Endothelial cell of hepatic sinusoid (primary cell): ENCODE data around the gene ERC2.

Experiments used
- in situ Hi-C: cut with HindIII; loops from 2 replicates; pipeline ENCODE4 v1.10.0; 2017; ENCODE audit warnings: low sequenced_read_pairs

ERC2 gene

DNA sequence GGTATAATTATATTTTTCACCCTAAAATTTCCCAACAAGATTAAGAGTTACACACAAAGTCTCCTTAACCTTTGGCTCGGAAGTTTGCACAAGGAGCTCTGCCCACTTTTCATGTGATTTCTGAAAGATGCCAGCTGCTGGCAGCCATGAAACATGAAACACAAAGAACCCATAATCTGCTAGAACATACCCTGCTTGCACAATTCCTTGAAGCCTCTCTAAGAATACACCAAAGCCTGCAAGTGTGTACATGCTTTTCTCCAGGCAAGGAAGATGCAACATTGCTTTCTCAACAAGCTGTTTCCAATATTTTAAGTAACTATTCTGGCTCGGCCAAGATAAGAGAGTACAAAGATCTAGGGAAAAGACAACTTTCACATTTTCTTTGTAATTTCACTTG is 799.1 kb downstream of the ERC2 start:
- in situ Hi-C loops, result no loop called here

DNA sequence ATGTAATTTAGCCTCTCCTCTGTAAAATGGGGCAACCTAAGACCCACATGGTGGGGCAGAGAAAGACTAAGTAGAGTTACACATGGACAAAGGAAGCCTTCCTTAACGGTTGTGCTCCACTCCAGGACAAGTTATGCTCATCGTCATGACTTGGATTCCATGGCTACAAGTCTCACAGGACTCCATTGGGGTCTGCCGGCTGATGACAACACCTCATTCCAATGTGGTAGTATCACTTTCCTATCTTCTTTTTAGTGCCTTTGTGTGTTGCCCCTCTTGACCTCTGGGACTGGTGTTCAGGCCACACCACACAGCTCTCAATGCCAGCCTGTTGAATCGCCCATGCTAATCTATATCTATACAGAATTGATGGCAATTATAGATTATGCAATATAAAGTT is 799.9 kb downstream of the ERC2 start:
- in situ Hi-C loops, result no loop called here

DNA sequence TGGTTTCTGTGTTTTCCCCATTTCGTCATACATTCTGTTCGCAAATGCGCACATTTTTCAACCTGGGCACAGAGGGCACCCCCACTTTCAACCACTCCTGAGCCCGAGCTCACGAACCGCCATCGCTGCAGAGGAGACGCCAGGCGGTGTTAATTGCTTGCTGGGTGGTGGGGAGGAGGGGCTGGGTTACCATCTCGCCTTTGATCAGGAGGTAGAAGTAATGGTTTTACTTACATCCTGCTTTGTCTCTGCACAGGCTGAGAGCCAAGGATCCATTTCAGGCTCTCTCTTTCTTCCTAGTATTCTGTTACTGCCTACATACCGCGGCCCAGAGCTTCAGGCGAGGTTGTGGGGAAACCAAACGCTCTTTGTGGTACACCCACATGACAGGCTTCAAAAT is 803.9 kb downstream of the ERC2 start:
- in situ Hi-C loops, result no loop called here

DNA sequence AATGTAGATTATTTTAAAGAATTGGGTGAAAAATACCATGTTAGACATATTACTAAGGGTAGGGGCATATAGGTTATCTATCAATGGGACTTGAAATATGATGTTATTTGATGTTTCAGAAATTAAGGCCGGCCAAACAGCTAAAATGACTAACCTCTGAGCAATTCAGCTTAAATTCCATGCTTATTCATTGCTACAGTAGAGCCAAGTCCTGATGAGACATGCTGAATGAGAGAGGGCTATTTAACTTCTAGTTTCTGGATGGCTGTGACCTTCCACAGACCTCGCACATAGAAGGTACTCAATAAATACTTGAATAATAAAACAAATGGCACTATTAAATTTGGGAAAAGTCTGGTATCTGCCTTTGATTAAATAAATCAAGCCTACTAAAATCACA is 805.6 kb downstream of the ERC2 start:
- in situ Hi-C loops, result no loop called here

DNA sequence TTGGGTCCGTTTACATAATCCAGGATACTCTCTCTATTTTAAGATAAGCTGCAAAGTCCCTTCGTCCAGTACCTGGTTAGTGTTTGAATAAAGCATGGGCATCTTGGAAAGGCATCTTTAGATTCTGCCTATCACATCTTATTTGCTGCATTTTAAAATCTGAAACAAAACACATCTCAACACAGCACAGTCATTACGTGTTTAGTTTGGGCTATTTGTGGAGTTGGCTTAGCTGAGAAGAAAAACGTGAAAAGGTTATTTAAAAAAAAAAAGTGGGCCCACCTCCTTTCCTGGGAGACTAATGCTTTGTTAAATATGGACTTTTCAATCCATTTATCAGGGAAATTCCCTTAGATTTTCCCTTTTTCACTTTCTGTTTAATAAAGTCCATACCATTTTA is 806.7 kb downstream of the ERC2 start:
- in situ Hi-C loops, result no loop called here

DNA sequence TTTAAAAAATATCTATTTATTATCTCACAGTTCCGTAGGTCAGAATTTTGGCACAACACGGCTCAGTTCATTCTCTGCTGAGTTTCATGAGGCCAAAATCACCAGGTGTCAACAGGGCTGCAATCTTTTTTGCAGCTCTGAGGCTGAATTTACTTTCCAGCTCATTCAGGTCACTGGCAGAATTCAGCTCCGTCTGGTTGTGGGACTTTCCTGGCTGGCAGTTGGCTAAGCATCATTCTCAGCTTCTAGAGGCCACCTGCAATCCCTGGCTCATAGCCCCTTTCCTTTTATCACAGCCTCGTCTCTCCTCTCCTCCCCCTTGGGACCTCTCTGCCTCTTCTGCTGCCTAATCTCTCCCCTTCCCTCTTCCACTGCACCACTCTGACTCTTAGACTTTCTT is 807.1 kb downstream of the ERC2 start:
- in situ Hi-C loops, result no loop called here

DNA sequence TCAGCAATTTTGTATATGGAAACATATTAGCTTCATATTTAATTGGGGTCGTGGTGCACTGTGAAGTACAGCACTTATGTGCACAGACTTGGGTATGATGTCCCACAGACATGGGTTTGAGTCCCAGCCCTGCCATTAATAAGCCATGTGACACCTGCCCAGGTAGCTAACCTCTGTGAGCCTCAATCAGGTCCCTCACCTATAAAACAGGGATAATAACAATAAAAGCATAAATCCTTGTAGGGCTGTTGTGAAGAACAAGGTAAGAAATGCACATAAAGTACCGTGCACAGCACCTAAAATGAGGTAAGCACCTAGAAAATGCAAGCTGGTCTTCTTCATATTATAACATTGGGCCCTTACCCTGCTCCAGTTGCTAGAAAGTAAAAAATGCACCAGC is 807.6 kb downstream of the ERC2 start:
- in situ Hi-C loops, result no loop called here

DNA sequence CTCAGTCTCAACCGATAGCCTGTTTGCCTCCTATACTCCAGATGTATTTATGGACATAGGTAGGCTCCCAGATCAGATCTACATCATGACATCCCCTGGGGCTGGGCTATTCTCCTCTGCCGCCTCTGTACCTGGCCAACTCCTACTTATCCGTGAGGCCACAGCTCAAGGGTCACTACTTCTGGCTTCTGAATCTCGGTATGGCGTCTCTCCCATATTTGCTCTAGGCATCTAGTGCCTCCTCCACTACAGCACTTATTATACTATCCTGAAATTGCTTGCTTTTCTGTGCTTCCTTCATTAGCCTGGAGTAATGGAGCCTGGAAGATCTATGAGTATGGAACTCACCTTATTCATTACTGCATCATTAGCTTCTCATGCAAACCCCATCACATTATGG is 808.6 kb downstream of the ERC2 start:
- in situ Hi-C loops, result no loop called here

DNA sequence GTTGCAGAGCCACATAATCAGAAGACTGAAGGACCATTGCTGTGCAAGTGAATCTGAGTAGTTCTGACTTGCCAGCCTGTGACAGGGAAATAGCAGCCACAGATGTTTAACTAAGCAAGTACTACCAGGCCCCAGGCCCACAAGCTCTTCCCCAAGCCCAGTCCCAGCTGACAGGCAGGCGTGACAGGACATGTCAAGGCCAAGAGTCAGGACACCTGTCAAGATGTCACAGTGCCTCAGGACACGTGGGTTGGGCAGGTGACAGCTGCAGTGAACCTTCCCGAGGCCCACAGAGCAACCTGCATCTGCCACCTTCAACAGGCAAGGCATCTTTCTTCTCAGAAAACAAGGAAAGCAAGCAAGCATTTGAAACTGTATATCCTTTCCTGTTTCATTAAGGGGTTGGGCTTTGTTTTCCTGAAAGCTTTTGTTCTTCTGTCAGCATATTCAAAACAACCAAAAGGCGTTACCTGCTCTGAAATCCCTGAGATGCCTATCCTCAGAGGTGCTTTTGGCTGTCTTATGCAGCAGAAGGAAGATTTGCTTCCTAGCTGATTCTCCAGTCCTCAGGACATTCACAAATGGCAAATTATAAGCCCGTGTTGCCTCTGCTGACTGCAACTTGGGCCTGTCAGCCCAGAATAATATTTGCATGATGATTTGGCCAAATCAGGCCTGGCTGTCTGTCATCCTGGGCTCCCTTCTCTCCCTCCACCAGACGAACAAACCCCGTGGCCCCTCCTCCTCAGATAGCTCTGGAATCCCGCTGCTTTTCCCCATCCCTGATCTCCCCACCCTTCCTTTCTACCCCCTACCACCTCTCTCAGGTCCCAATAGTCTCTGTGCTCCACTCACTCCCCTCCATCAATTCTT is 809.3 kb downstream of the ERC2 start:
- in situ Hi-C loops, result no loop called here

DNA sequence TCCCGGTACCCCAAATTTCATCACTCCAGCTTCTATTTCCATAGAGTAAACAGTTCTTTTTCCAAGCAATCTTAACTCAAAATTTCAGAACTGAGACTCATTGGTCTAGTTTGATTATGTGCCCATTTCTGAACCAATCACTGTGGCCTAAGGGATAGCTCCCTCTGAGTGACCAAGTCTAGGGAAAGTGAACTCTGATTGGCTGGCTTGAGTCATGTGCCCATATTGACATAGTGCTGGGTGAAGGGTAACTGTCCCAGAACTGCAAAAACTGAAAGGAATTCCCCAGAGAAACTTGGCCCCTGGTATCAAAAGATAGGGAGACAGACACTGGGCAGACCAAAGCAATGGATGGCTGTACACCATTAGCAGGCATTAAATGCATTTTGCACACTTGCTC is 810.0 kb downstream of the ERC2 start:
- in situ Hi-C loops, result no loop called here

DNA sequence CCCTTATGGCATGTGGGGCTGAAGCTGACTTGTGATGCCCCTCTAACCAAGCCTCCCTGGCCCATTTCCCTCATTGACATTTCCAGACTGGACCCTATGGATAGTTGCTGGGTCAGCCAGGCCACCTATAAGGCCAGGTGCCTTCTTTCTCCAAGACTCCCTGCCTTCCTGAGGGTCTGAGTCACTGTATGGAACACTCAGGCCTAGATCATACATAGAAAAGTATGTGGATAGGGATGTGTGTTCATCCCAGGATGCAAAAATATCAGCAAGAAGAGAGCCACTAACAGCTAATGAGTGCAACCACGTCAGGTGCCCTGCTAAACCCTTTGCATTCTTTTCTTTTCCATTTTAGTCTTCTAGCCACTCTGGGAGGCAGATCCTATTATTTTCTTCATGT is 812.7 kb downstream of the ERC2 start:
- in situ Hi-C loops, result no loop called here

DNA sequence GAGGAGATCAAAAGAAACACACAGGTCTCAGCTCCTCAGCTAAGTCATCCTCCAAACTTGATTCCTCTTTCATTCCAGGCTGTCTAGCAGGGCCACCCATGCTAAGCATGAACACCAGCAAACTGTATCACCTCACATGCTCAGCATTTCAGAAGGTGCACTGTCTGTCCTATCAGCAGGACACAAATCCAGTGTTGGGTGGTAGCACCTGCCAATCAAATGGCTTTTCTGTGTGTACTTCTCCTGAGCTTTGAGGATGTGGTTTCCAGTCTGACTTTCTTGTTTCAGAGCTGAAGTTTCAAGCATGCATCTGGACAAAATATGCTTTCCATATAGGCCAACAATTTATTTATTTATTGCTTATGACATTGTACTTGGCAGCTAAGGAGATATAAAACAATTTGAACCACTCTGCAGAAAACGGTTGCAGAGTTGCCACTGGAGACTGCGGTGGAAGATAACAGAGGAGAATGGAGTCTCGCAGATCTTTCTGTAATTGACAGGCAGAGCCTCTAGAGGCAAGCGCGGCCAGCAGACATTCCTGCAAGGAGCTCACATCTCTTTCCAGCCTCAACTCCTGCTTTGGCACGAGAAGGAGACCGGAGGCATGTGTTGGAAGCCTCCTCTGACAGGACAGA is 814.0 kb downstream of the ERC2 start:
- in situ Hi-C loops, result no loop called here

DNA sequence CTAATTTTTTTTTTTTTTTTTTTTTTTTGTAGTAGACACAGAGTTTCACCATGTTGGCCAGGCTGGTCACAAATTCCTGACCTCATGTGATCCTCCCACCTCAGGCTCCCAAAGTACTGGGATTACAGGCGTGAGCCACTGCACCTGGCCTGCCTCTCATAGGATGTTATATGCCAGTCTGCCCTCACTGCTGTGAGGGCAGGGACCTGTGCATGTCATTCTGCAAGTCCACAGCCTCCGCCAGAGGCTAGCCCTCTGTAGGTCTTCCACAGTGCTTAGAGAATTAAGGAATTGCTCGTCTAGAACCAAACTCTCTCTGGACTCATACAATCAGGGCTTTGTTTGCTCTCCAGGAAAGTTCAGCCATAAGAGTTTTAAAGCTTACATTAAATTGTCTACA is 817.3 kb downstream of the ERC2 start:
- in situ Hi-C loops, result no loop called here

DNA sequence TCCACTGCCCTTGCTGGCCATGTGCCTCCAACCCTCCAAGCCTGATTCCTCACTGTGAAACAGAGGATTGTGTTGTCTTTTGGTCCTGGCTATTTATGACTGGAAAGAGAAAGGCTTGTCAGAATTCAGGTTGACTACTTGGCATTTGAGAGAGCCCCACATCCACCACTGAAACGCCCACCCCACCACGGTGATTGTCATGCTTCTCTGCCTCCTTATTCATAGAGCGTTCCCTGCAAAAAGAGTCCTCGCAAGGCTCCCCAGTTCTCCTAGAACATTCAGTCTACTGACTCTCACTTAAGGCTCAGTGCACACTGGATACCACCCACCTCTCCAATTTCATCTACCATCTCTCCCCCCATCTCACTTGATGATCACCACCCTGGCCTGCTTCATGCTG is 818.3 kb downstream of the ERC2 start:
- in situ Hi-C loops, result no loop called here

DNA sequence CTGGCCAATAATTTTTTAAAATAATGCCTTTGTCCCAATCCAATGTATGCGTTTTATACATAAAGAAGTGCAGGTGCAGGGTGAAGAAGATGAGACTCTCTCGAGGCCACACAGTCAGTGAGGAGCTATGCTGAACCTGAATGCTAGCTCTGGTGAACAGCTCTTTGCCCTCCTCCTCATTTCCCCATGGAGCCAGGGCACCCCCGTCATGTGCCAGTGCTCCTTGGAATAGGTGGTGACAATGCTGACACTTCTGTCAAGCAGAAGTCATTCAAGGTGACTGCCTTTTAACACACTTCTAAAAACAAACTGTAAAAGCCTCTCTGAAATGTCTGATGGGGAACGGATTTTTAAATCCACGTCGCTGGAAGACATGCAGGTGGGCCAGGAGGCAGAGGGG is 818.7 kb downstream of the ERC2 start:
- in situ Hi-C loops, result no loop called here

DNA sequence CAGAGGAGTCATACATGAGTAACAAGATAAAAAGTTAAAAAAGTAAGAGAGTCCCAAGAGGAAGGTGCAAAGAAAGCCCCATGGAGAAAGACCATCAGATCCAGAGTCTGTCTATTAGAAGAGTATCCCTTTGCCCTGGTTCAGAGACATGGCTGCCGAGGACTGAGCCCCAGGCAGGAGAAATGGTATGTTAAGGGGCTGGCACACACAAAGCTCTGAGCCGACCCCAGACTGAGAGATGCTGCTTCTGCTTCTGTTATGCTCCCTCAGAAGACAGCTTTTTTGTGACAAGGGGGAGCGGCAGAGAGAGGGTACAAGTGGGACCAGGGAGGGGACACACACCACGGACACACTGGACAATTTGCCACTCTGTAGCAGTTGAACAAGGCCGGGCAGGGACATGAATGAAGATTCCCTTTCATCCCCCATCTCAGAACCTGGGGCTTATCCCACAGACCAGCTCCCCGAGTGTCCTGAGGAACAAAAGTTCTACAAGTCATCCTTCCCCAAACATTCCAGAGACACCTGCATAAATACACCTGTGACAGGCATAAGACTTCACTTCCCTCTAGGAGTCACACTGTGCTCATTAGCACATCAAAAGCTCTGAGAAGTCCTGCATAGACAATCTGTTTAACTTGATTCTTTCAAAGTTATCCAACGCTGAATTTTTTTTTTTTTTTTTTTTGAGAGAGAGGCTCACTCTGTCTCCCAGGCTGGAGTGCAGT is 819.5 kb downstream of the ERC2 start:
- in situ Hi-C loops, result no loop called here

DNA sequence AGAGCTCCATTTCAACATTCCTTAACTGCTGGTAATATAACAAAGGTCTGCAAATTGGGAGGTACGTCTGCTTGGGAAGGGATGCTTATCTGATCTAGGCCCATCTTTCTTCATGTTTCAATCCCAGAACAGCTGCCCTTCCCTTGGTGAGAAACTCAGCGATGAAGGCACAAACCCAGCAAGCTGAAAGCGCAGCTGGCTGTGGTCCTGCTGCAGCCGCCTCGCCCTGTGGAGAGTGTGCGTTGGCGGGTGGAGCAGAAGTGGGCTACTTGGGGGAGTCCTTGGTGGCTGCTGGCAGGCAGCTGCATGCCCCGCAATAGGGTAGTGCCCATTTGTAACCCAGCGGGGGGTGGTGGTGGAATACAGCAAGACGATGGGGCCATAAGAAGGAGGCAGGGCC is 820.6 kb downstream of the ERC2 start:
- in situ Hi-C loops, result no loop called here

DNA sequence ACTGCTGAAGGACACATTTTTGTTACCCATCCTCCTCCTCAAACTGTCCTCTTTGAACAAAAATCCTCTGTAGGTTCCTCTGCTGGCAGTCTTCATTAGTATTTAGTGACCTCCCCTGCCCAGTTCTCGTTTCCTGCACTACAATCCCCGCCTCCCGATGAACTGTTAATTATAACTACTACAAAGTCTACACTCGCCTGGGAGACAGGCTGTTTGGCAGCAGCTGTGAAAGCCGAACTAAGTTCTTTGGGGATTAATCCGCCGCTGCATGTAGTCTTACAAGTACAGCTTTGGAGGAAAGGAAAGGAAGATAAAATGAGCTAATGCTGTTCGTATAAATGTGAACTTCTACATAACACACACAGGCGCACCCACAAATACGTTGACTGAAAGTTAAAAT is 821.2 kb downstream of the ERC2 start:
- in situ Hi-C loops, result no loop called here

DNA sequence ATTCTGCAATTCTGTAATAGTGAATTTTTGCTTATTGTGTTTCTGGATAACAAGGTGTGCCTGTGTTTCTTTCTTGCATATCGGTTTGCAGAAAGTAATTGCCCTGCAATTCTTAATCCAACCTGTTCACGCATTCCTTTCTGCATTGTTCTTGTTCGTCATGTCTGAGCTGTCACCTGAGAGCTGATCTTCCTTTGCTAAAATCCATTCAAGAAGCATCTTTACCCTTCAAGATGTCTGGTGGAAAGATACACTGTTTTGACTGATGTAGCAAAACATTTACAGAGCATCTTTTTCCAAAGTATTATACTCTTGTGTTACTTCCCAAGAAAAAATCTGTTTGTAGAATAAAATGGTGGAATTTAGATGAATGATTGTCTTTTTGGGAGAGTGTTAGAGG is 822.1 kb downstream of the ERC2 start:
- in situ Hi-C loops, result no loop called here

DNA sequence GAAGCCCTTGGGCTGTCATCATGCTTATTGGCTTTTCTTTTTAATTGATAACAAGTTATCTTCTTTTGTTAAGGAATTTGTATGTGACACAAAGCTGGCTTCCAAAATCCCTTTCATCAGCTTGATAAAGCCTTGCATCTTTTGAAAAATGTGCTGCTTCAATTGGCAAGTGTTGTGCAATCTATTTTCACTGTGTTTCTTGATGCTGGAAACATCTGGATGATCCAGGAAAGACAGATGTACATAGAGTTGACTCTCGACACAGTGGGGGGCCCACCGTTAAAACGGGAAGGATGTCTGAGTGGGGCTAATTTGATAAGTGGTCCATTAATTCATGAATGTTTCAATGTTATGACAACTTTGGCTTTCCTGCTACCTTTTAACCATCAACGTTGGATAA is 822.8 kb downstream of the ERC2 start:
- in situ Hi-C loops, result no loop called here

DNA sequence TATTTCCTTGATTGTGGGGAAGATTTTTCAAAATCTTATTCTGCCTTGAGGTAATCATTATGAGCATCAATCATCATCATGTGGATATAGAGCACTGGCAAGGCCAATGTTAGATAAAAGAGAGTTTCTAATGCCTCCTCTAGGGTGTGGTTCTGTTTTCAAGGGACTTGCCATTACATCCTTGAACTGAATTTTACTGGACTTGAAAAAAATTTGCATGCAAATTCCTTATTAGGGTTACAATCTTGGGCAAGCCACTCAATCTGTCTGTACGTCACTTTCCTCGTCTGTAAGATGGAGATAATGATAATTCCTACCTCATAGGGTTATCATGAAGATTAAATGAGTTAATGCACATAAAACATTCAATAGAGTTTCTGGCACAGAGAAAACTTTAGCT is 825.0 kb downstream of the ERC2 start:
- in situ Hi-C loops, result no loop called here

DNA sequence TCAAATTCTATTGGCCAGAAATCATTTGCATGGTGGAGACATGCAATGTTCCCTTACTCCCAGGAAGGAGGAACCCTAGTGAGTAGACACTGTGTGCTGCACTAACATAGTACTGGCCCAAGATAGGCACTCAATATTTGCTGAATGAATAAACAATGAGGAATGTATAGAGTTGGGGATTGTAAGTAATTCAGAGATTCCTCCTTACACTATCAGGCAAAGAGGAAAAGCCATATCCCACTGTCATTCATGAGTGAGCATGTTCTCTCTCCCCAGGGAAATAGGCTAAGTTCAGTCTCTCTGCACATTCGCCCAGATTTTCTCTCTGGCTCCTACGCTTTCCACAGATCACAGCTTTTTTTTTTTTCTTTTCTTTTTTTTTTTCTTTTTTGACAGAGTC is 826.3 kb downstream of the ERC2 start:
- in situ Hi-C loops, result no loop called here
